GM11168 (cell line): ENCODE data around the gene KIAA0040.
"Not testable (repeated sequence)": the region's sequence is repeated elsewhere in the genome, so short reads cannot be mapped to it uniquely, and the experiment has no call there.

Source experiments
- in situ Hi-C: fragments of 300-500 bp; cut with MboI; formaldehyde crosslinking; loops from one replicate; pipeline ENCODE4 v1.12.0; 2022; ENCODE audit warnings: low sequenced_read_pairs; ENCODE audit not compliant: unreplicated experiment

Gene KIAA0040

GRCh38 chr1:175116210-175116798 lies 76.3 kb downstream of the KIAA0040 start:
- in situ Hi-C loops: loop anchor here (10.0 kb wide), 1 partner anchor 72 kb away; no protein-coding TSS in a partner anchor

- in situ Hi-C loops: loop anchor here (10.0 kb wide), 1 partner anchor 70 kb away; no protein-coding TSS in a partner anchor
Observed at GRCh38 chr1:175114996-175115395, 77.6 kb downstream of the KIAA0040 start.

GRCh38 chr1:175108331-175108820 lies 84.2 kb downstream of the KIAA0040 start:
- in situ Hi-C loops: not testable (repeated sequence)
